Activated T-cell treated with anti-CD3 and anti-CD28 coated beads for 1 hour (primary cell): ENCODE data around the gene ATP6V1C2.

Source experiments
- DNase-seq: peaks from one replicate; pipeline ENCODE4 v3.0.0-alpha.2; 2020; ENCODE audit warnings: low read depth

The ATP6V1C2 gene

GRCh38 chr2:10721396-10722251 lies at the start of gene ATP6V1C2:
ATP6V1C2 (plus strand) TSS chr2:10721630; CDS start chr2:10722850, 1,220 bp downstream.
- DNase-seq, result no peak

GRCh38 chr2:10675131-10675530 lies 46.3 kb upstream of the ATP6V1C2 start:
- no peak for DNase-seq

- DNase-seq, result no peak
These were observed 43.2 kb upstream of the ATP6V1C2 start for GRCh38 chr2:10678225-10678624.

GRCh38 chr2:10680214-10680613 lies 41.2 kb upstream of the ATP6V1C2 start:
- DNase-seq, result no peak

- DNase-seq, result no peak
These were observed 40.5 kb upstream of the ATP6V1C2 start for GRCh38 chr2:10680957-10681356.

- no peak for DNase-seq
These were observed 35.2 kb upstream of the ATP6V1C2 start for GRCh38 chr2:10686176-10686730.

GRCh38 chr2:10688921-10689807 lies 32.3 kb upstream of the ATP6V1C2 start:
- DNase-seq, result no peak

GRCh38 chr2:10691521-10691920 lies 29.9 kb upstream of the ATP6V1C2 start:
- DNase-seq, result no peak

GRCh38 chr2:10700078-10700803 lies 21.2 kb upstream of the ATP6V1C2 start:
- no peak for DNase-seq

GRCh38 chr2:10704034-10704594 lies 17.3 kb upstream of the ATP6V1C2 start:
- DNase-seq, result no peak

GRCh38 chr2:10706033-10706432 lies 15.4 kb upstream of the ATP6V1C2 start:
- no peak for DNase-seq

GRCh38 chr2:10707831-10708230 lies 13.6 kb upstream of the ATP6V1C2 start:
- no peak for DNase-seq

- no peak for DNase-seq
These were observed 12.0 kb upstream of the ATP6V1C2 start for GRCh38 chr2:10709290-10709939.

- no peak for DNase-seq
These were observed 9.1 kb upstream of the ATP6V1C2 start for GRCh38 chr2:10712185-10712809.

- DNase-seq, result no peak
These were observed 4.8 kb upstream of the ATP6V1C2 start for GRCh38 chr2:10716581-10716980.

- no peak for DNase-seq
These were observed 3.8 kb upstream of the ATP6V1C2 start for GRCh38 chr2:10717628-10718027.

- no peak for DNase-seq
These were observed 1.1 kb upstream of the ATP6V1C2 start for GRCh38 chr2:10720306-10720705.

- DNase-seq, result no peak
These were observed 459 bp upstream of the ATP6V1C2 start for GRCh38 chr2:10720947-10721395.

GRCh38 chr2:10722252-10722825 lies 909 bp downstream of the ATP6V1C2 start:
- no peak for DNase-seq

GRCh38 chr2:10732924-10733565 lies 11.6 kb downstream of the ATP6V1C2 start:
- no peak for DNase-seq
